Choroid plexus epithelial cell (primary cell): ENCODE measurements around the gene RAB11A.
A peak's percentile ranks its signal among the peaks of the same experiment; 100 is the strongest.

Experiments used
- DNase-seq: peaks from one replicate; pipeline ENCODE4 v3.0.0-alpha.2; 2010; ENCODE audit warnings: low read depth
- H3K4me3 ChIP-seq: 2 replicates; pipeline ENCODE4 v1.5.1; 2011; ENCODE audit warnings: low read depth, mild to moderate bottlenecking, control low read depth, low read length, moderate library complexity
- CTCF ChIP-seq: conservative IDR thresholded peaks from 2 replicates; pipeline ENCODE4 v1.5.1; 2011; ENCODE audit warnings: low read depth, mild to moderate bottlenecking, control low read depth, inconsistent platforms, low read length, moderate library complexity

Gene RAB11A

DNA sequence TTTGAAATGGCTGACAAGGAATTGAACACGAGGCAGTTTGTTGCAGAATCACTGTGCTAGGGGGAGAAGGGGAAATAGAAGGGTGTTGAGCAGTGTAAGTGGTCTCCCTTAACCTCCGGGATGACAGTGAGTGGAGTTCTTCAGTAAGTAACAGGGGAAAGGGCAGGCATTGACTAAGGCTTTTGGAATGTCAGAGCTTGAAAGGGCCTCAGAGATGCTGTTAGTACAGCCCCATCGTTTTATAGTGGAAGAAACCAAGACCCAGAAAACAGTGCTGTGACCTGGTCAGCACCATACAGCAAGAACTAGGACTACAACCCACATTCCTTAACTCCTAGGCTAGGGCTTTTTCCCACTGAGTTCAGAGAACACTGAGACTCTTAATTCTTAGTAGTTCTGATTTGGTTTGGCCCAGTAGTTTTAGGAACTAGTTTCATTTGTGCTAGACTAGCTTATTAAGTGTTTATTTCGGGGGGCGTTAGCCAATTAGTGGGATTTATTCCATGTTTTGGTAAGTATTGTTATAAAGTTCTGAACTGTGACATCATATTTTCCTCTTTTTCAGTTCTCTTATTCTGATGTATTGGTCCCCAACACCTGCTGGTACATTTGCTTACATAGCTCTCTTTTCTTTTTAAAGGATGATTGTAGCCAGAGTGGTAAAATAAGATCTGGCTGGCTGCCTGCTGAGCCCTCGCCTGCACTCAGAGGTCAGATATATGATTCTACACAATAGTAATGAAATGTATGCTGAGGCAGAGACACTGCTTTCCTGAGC is 34.2 kb downstream of the RAB11A start:
- peak; percentile 88 for DNase-seq
- H3K4me3 ChIP-seq, result no peak overlapping the region
- no peak for TF ChIP-seq CTCF

- TF ChIP-seq CTCF, result no peak
- peak; percentile 65 for DNase-seq
- H3K4me3 ChIP-seq, result no peak overlapping the region
Observed at GRCh38 chr15:65904301-65904700, 35.0 kb downstream of the RAB11A start.

GRCh38 chr15:65906396-65906795 is 37.1 kb downstream of the RAB11A start:
- no peak for DNase-seq
- H3K4me3 ChIP-seq, result no peak overlapping the region
- TF ChIP-seq CTCF, result no peak

GRCh38 chr15:65907661-65908060 is 38.4 kb downstream of the RAB11A start:
- no peak for TF ChIP-seq CTCF
- no peak overlapping the region for H3K4me3 ChIP-seq
- no peak for DNase-seq

GRCh38 chr15:65908876-65909275 is 39.6 kb downstream of the RAB11A start:
- DNase-seq, result no peak
- no peak for TF ChIP-seq CTCF
- no peak overlapping the region for H3K4me3 ChIP-seq

DNA sequence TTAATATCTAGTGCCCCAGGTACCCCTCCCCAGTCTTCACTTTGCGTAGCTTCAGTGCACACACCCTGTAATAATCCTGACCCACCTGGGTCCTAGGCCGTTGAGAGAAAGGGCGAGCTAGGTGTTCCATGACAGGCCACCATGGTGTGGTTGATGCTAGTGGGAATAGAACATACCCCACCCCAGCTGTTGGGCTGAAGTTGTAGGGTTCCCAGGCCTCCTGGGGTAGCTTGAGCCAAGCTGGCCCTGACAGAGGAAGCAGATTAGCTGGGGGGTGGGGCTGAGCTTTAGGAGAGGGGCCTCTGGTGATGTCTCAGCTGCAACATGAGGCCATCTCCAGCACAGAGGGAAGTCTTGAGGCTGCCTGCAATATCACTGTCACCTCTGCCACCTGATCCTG is 40.5 kb downstream of the RAB11A start:
- no peak for DNase-seq
- H3K4me3 ChIP-seq, result no peak overlapping the region

More for the DNA sequence above, 40.5 kb downstream of the RAB11A start:
- no peak for TF ChIP-seq CTCF
